Measurements from ENCODE around the gene ACOT4. TPM values are rescaled to one million over a fixed set of nuclear protein-coding genes. Genes with fewer than 3 reads are reported as not detected.

Gene ACOT4
- total RNA-seq, 2 donors from 2014 or later, result 4.4 to 5.2 TPM

Other genes starting within 250 kb of the ACOT4 start
- gene NUMB, start 133.3 kb upstream of the ACOT4 start, total RNA-seq, result 10 to 100 TPM; 63.4 to 66.3 TPM
- gene RIOX1, start 100.9 kb upstream of the ACOT4 start, total RNA-seq, result 10 to 100 TPM; 12.1 to 13.3 TPM
- 1 to 10 TPM; 1.1 to 3.4 TPM for gene ACOT1, start 54.7 kb upstream of the ACOT4 start, total RNA-seq
- under 1 TPM; 0.22 to 0.30 TPM for gene HEATR4, start 32.9 kb upstream of the ACOT4 start, total RNA-seq
- 10 to 100 TPM in 1 of 2 donors, 1 to 10 TPM in 1; 8.4 to 12.9 TPM for gene ACOT2, start 22.7 kb upstream of the ACOT4 start, total RNA-seq
- gene ACOT6, start 20.6 kb downstream of the ACOT4 start, total RNA-seq, result not detected
- gene DNAL1, start 53.1 kb downstream of the ACOT4 start, total RNA-seq, result 1 to 10 TPM; 6.8 to 8.3 TPM
- gene PNMA1, start 122.5 kb downstream of the ACOT4 start, total RNA-seq, result 10 to 100 TPM; 38.1 to 47.5 TPM